Ishikawa (cell line): ENCODE results near the gene RDH8.

ENCODE experiments used
- CEBPB ChIP-seq: IDR thresholded peaks from 2 replicates; pipeline ENCODE4 v1.6.1; 2012
- CREB1 ChIP-seq: IDR thresholded peaks from 2 replicates; pipeline ENCODE4 v1.6.1; 2012; ENCODE audit warnings: low read depth
- EGR1 ChIP-seq: IDR thresholded peaks from 2 replicates; pipeline ENCODE4 v1.6.1; 2012
- EP300 ChIP-seq: IDR thresholded peaks from 2 replicates; pipeline ENCODE4 v1.6.1; 2012; ENCODE audit warnings: borderline replicate concordance
- FOXM1 ChIP-seq: IDR thresholded peaks from 2 replicates; pipeline ENCODE4 v1.6.1; 2012; ENCODE audit warnings: low read depth, borderline replicate concordance
- NFIC ChIP-seq: IDR thresholded peaks from 2 replicates; pipeline ENCODE4 v1.6.1; 2012
- RAD21 ChIP-seq: IDR thresholded peaks from 2 replicates; pipeline ENCODE4 v1.6.1; 2012; ENCODE audit warnings: low read depth
- TAF1 ChIP-seq: IDR thresholded peaks from 2 replicates; pipeline ENCODE4 v1.6.1; 2012; ENCODE audit warnings: low read depth, mild to moderate bottlenecking
- TCF12 ChIP-seq: IDR thresholded peaks from 2 replicates; pipeline ENCODE4 v1.6.1; 2012; ENCODE audit warnings: low read depth
- YY1 ChIP-seq: IDR thresholded peaks from 2 replicates; pipeline ENCODE4 v1.6.1; 2012; ENCODE audit warnings: low read depth
- TF ChIP-seq, protein P1 (sequence below): IDR thresholded peaks from 2 replicates; pipeline ENCODE4 v1.6.1; 2012
- TF ChIP-seq, protein P2 (sequence below): IDR thresholded peaks from 2 replicates; pipeline ENCODE4 v1.6.1; 2012
- TF ChIP-seq, protein P3 (sequence below): IDR thresholded peaks from 2 replicates; pipeline ENCODE4 v1.6.1; 2012; ENCODE audit warnings: low read depth, mild to moderate bottlenecking

DNA sequence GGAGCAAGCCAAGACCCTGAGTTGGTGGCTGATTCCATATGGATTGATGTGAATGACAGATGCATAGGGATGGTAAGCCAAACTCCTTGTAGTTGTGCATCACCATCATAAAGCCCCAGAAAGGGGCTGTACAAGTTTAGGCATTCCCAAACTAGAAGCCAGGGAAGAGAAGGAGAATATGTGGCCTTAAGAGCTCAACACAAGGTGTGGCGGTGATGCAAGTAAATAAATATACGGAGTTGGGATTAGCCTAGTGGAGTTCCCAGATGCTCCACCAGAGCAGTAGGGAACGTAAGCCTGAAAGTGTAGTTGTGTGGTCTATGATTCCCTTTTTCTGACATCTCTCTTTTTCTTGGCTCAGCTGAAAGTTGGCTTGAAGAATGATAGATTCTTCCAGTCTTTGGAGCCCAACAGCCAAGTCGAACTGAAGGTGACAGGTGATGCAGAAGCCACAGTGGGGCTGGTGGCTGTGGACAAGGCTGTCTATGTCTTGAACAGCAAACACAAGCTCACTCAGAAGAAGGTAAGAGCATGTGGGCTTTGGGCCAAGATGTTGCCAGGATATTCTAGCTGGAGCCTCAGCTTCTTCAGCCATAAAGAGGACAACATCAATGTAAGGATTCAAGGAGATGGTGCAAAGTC, 30.1 kb downstream of the RDH8 start:
- no peak for TF ChIP-seq CREB1
- TF ChIP-seq, protein P1, sequence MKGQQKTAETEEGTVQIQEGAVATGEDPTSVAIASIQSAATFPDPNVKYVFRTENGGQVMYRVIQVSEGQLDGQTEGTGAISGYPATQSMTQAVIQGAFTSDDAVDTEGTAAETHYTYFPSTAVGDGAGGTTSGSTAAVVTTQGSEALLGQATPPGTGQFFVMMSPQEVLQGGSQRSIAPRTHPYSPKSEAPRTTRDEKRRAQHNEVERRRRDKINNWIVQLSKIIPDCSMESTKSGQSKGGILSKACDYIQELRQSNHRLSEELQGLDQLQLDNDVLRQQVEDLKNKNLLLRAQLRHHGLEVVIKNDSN: no peak
- TF ChIP-seq, protein P2, sequence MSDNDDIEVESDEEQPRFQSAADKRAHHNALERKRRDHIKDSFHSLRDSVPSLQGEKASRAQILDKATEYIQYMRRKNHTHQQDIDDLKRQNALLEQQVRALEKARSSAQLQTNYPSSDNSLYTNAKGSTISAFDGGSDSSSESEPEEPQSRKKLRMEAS: no peak
- TF ChIP-seq TAF1: no peak
- no peak for TF ChIP-seq EGR1
- TF ChIP-seq, protein P3, sequence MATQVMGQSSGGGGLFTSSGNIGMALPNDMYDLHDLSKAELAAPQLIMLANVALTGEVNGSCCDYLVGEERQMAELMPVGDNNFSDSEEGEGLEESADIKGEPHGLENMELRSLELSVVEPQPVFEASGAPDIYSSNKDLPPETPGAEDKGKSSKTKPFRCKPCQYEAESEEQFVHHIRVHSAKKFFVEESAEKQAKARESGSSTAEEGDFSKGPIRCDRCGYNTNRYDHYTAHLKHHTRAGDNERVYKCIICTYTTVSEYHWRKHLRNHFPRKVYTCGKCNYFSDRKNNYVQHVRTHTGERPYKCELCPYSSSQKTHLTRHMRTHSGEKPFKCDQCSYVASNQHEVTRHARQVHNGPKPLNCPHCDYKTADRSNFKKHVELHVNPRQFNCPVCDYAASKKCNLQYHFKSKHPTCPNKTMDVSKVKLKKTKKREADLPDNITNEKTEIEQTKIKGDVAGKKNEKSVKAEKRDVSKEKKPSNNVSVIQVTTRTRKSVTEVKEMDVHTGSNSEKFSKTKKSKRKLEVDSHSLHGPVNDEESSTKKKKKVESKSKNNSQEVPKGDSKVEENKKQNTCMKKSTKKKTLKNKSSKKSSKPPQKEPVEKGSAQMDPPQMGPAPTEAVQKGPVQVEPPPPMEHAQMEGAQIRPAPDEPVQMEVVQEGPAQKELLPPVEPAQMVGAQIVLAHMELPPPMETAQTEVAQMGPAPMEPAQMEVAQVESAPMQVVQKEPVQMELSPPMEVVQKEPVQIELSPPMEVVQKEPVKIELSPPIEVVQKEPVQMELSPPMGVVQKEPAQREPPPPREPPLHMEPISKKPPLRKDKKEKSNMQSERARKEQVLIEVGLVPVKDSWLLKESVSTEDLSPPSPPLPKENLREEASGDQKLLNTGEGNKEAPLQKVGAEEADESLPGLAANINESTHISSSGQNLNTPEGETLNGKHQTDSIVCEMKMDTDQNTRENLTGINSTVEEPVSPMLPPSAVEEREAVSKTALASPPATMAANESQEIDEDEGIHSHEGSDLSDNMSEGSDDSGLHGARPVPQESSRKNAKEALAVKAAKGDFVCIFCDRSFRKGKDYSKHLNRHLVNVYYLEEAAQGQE: no peak
- no peak for TF ChIP-seq YY1
- no peak for TF ChIP-seq EP300
- no peak for TF ChIP-seq FOXM1
- TF ChIP-seq CEBPB: no peak
- no peak for TF ChIP-seq RAD21
- no peak for TF ChIP-seq NFIC
- no peak for TF ChIP-seq TCF12
